GM18502 (cell line): ENCODE measurements around the gene SLC13A2.
"Not testable (repeated sequence)": the region's sequence is repeated elsewhere in the genome, so short reads cannot be mapped to it uniquely, and the experiment has no call there.

Experiments used
- ATAC-seq: cut with Tn5 transposase; IDR thresholded peaks from one replicate; pipeline ENCODE4 v1.9.1; 2021; ENCODE audit warnings: mild to moderate bottlenecking; ENCODE audit not compliant: unreplicated experiment, poor library complexity

The SLC13A2 gene, protein sequence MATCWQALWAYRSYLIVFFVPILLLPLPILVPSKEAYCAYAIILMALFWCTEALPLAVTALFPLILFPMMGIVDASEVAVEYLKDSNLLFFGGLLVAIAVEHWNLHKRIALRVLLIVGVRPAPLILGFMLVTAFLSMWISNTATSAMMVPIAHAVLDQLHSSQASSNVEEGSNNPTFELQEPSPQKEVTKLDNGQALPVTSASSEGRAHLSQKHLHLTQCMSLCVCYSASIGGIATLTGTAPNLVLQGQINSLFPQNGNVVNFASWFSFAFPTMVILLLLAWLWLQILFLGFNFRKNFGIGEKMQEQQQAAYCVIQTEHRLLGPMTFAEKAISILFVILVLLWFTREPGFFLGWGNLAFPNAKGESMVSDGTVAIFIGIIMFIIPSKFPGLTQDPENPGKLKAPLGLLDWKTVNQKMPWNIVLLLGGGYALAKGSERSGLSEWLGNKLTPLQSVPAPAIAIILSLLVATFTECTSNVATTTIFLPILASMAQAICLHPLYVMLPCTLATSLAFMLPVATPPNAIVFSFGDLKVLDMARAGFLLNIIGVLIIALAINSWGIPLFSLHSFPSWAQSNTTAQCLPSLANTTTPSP

GRCh38 chr17:28473542-28473941 is at the start of gene SLC13A2:
TSS of gene SLC13A2 (plus strand) at chr17:28473644. CDS start at chr17:28473713, 69 bp downstream.
- no peak for ATAC-seq

- no peak for ATAC-seq
These were observed 48.2 kb upstream of the SLC13A2 start for GRCh38 chr17:28425206-28425605.

DNA sequence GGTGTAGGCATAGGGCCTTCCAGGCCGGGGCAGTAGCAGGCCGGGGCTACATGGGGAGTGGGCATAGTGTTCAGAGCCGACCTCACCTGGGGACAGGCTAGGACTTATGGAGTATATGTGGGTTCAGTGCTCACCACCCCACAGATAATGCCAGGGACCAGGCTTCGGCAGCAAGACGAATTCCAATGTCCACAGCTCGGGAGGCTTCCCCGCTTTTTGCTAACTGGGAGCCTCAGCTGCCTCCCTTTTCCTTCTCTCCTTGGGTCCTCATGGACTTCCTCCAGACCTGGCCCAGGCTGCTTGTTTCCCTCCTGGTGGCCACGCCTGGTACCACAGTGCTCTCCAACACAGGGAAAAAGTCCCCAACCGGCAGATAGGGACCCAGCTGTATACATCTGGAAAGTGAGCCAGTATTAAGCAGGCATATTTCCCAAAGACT is 47.3 kb upstream of the SLC13A2 start:
- no peak for ATAC-seq

DNA sequence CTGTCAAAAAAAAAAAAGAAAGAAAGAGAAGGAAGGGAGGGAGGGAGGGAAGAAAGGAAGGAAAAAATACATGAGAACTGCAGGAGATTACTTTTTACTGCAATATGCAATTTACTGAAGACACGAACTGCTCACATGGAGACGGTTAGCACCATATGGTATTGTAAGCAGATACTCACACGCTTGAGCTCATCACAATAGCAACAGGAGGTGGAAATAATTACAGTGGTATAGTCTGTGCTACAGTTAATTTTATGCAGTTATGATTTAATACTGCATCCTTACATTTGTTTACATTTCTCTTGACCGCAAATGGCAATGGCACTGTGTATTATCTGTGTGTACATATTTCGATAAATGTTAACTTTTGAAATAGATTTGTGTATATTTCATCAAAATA is 46.1 kb upstream of the SLC13A2 start:
- no peak for ATAC-seq

GRCh38 chr17:28427982-28428381 is 45.5 kb upstream of the SLC13A2 start:
- not testable (repeated sequence) for ATAC-seq

DNA sequence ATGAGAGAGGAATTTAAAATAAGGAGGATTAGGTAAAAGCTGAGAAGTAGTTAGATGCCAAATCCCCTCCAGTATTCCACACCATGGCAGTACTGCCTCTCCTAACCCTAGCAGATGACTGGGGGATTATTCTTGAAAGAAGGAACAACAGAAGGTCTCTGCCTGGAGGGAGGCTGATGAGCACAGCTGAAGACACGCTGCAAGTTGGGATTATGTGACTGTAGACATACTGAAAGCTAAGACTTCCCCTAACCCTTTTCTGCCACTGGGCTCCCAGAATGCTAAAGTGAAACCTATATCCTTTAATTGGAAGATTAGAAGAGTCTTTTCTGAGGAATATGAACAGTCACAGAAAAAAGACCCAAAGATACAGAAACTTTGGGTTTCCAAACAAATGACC is 39.7 kb upstream of the SLC13A2 start:
- no peak for ATAC-seq

- ATAC-seq, result not testable (repeated sequence)
These were observed 39.1 kb upstream of the SLC13A2 start for GRCh38 chr17:28434326-28434725.

DNA sequence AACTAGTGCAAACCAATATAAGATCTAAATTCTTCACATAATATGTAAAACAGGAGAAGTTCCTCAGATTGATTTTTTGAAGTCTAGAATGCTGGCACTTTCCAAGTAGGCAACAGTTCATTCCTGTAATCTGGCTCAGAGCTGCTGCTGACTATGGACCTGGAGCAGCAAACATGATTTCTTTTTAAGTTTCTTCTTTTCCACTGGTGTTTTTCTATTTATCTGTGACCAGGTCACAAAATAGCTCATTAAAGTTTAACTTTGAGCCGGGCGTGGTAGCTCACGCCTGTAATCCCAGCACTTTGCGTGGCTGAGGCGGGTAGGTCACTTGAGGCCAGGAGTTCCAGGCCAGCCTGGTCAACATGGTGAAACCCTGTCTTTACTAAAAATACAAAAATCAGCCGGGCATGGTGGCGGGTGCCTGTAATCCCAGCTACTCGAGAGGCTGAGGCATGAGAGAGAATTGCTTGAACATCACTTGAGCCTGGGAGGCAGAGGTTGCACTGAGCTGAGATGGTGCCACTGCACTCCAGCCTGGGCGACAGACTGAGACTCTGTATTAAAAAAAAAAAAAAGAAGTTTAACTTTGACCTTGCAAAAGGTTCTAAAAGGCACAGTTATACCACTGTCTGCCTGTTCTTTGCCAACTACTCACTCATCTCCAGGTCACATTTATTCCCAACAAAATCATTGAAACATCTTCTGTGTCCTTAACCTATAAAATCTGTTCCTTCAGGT is 29.4 kb upstream of the SLC13A2 start:
- ATAC-seq, result no peak

DNA sequence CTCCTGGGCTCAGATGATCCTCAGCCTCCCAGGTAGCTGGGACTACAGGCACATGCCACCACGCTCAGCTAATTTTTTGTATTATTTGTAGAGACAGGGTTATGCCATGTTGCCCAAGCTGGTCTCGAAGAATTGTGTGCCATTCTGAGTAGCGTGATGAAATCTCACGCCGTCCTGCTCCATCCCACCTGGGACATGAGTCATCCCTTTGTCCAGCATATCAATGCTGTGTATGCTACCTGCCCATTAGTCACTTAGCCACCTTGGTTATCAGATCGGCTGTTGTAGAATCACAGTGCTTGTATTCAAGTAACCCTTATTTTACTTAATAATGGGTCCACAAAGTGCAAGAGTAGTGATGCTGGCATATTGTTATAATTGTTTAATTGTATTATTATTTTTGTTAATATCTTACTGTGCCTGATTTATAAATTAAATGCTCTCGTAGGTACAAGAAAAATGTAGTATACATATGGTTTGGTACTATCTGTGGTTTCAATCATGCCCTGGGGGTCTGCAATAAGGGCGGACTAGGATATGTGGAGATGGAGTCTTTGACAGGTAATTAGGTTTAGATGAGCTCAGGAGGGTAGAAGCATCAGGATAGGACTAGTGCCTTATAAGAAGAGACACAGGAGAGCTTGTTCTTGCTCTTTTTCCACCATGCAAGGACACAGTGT is 26.6 kb upstream of the SLC13A2 start:
- no peak for ATAC-seq

GRCh38 chr17:28447396-28447760 is 26.1 kb upstream of the SLC13A2 start:
- ATAC-seq, result no peak

DNA sequence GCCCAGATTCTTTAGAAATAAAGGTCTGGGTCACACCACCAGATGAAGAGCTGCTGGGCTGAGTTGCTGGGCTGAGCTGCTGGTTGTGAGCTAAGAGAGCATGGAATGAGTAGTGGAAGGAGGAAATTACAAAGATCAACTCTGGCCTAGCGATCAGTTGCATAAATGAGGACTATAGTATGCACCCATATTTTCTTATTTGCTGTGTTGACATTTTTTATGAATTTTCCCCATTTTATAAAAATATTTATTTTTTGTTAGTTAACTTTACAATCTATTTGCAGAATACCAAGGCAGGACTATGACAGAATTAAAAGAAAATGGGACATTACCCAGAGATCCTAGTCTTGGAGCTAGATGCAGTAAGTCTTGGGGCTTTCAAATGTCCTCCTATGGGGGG is 23.6 kb upstream of the SLC13A2 start:
- no peak for ATAC-seq

DNA sequence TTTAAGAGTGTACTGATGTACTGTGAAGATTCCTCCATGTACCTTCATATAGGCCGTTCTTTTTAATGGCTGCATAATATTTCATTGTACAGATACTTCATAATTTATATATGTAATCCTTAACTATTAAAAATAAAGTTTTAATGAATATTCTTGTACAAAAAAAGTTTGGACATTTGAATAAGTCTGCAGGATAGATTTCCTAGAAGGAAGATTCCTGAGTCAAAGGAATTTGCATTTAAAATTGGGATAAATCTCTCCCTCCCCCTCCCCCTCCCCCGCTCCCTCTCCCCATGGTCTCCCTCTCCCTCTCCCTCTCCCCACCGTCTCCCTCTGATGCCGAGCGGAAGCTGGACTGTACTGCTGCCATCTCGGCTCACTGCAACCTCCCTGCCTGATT is 15.6 kb upstream of the SLC13A2 start:
- ATAC-seq, result no peak

DNA sequence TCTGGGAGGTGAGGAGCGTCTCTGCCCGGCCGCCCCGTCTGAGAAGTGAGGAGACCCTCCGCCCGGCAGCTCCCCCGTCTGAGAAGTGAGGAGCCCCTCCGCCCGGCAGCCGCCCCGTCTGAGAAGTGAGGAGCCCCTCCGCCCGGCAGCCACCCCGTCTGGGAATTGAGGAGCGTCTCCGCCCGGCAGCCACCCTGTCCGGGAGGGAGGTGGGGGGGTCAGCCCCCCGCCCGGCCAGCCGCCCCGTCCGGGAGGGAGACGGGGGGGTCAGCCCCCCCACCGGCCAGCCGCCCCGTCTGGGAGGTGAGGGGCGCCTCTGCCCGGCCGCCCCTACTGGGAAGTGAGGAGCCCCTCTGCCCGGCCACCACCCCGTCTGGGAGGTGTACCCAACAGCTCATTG is 14.6 kb upstream of the SLC13A2 start:
- ATAC-seq, result not testable (repeated sequence)

- no peak for ATAC-seq
These were observed 12.5 kb upstream of the SLC13A2 start for GRCh38 chr17:28460901-28461300.

DNA sequence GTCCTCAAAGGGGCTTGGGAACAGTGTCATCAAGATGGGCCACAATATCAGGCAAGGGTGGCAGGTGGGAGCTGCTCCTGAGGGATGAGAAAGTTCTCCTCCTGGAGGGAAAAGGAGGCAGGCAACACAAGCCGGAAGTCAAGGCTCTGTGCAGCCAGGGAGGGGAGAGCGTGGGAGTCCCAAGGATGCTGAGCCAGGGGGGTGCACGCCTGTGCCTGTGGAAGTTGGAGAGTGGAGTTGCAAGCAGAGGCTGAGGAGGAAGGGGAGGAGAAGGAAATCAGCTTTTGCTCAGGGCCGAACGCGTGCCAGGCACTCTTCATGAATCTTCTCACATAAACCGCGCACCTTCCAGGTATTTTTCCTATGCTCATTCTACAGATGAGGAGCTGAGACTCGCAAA is 7.4 kb upstream of the SLC13A2 start:
- no peak for ATAC-seq

- no peak for ATAC-seq
These were observed 6.9 kb upstream of the SLC13A2 start for GRCh38 chr17:28466521-28467048.

GRCh38 chr17:28467456-28468025 is 5.9 kb upstream of the SLC13A2 start:
- no peak for ATAC-seq

DNA sequence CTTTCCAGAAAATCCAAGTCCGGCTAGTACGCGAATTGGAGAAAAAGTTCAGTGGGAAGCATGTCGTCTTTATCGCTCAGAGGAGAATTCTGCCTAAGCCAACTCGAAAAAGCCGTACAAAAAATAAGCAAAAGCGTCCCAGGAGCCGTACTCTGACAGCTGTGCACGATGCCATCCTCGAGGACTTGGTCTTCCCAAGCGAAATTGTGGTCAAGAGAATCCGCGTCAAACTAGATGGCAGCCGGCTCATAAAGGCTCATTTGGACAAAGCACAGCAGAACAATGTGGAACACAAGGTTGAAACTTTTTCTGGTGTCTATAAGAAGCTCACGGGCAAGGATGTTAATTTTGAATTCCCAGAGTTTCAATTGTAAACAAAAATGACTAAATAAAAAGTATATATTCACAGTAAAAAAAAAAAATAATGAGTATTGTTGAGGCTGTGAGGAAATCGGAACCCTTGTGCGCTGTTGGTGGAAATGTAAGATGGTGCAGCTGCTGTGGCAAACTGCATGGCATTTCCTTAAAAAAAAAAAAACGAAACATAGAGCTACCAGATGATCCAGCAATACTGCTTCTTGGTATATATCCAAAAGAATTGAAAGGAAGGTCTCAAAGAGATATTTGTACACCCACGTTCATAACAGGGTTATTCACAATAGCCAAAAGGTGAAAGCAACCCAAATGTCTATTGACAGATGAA is 5.3 kb upstream of the SLC13A2 start:
- not testable (repeated sequence) for ATAC-seq

DNA sequence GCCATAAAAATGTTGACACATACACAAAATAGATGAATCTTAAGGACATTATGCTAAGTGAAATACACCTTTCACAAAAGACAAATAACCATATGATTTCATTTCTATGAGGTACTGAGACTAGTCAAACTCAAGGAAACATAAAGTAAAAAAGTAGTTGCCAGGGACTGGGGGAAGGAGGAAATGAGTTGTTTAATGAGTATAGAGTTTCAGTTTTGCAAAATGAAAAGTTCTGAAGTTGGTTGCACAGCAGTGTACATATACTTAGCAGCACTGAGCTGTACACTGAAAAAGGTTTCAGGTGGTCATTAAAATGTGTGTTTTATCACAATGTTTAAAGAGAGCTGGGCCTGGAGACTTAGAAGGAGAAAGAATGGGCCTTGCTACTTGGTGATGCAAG is 4.7 kb upstream of the SLC13A2 start:
- peak; percentile 70 for ATAC-seq

- ATAC-seq, result no peak
These were observed 4.1 kb upstream of the SLC13A2 start for GRCh38 chr17:28469376-28469775.
